Loucy (cell line): ENCODE data around the gene RAD51B.

Experiments
- H2AFZ ChIP-seq: fragments of 200-600 bp; sonication (generic); 2 replicates; pipeline ENCODE4 v1.6.0; 2016; ENCODE audit warnings: antibody characterized with exemption, mild to moderate bottlenecking, low read length, moderate library complexity
- H3F3A ChIP-seq: fragments of 200-600 bp; 2 replicates; pipeline ENCODE4 v1.6.0; 2016; ENCODE audit warnings: antibody characterized with exemption, low read depth, mild to moderate bottlenecking
- H3K27me3 ChIP-seq: fragments of 200-600 bp; sonication (generic); 2 replicates; pipeline ENCODE4 v1.6.1; 2014; ENCODE audit warnings: low read length, mild to moderate bottlenecking; ENCODE audit not compliant: insufficient read depth, poor library complexity, severe bottlenecking
- H3K36me3 ChIP-seq: fragments of 200-600 bp; sonication (generic); 2 replicates; pipeline ENCODE4 v1.6.1; 2016; ENCODE audit warnings: low read length; ENCODE audit not compliant: insufficient read depth
- H3K4me1 ChIP-seq: fragments of 200-600 bp; sonication (generic); 2 replicates; pipeline ENCODE4 v1.5.1; 2014; ENCODE audit warnings: low read length, mild to moderate bottlenecking; ENCODE audit not compliant: insufficient read depth, poor library complexity, severe bottlenecking
- H3K4me2 ChIP-seq: fragments of 200-600 bp; sonication (generic); 2 replicates; pipeline ENCODE4 v1.6.0; 2014; ENCODE audit warnings: antibody characterized with exemption, low read length, low read depth, mild to moderate bottlenecking; ENCODE audit not compliant: poor library complexity, severe bottlenecking
- H3K4me3 ChIP-seq: fragments of 200-600 bp; sonication (generic); 2 replicates; pipeline ENCODE4 v1.5.1; 2014; ENCODE audit warnings: low read length, mild to moderate bottlenecking, mixed read lengths; ENCODE audit not compliant: poor library complexity, severe bottlenecking
- H3K79me2 ChIP-seq: fragments of 200-600 bp; sonication (generic); 2 replicates; pipeline ENCODE4 v1.6.1; 2014; ENCODE audit warnings: low read length; ENCODE audit not compliant: insufficient read depth
- H3K9ac ChIP-seq: fragments of 200-600 bp; sonication (generic); 2 replicates; pipeline ENCODE4 v1.6.0; 2014; ENCODE audit warnings: mild to moderate bottlenecking, low read depth, low read length, moderate library complexity; ENCODE audit not compliant: poor library complexity, severe bottlenecking
- H3K9me2 ChIP-seq: fragments of 200-600 bp; sonication (generic); replicated peaks from 2 replicates; pipeline ENCODE4 v1.6.1; 2016; ENCODE audit warnings: low read depth, low read length, mixed read lengths
- H3K9me3 ChIP-seq: fragments of 200-600 bp; sonication (generic); 2 replicates; pipeline ENCODE4 v1.6.1; 2014; ENCODE audit warnings: mild to moderate bottlenecking, antibody characterized with exemption, low read length, low read depth; ENCODE audit not compliant: insufficient read depth
- H4K20me1 ChIP-seq: fragments of 200-600 bp; sonication (generic); 2 replicates; pipeline ENCODE4 v1.6.0; 2014; ENCODE audit warnings: antibody characterized with exemption, low read length, mild to moderate bottlenecking; ENCODE audit not compliant: insufficient read depth, poor library complexity, severe bottlenecking
- CTCF ChIP-seq: fragments of 200-600 bp; sonication (generic); conservative IDR thresholded peaks from 2 replicates; pipeline ENCODE4 v1.5.1; 2014; ENCODE audit warnings: mild to moderate bottlenecking, antibody characterized with exemption, low read length
- EZH2phosphoT487 ChIP-seq: fragments of 200-600 bp; IDR thresholded peaks from 2 replicates; pipeline ENCODE4 v1.6.1; 2018; ENCODE audit warnings: antibody characterized with exemption, mild to moderate bottlenecking, moderate library complexity, borderline replicate concordance

The RAD51B gene

GRCh38 chr14:68307790-68308168 is 488.2 kb downstream of the RAD51B start:
- H3K9me2 ChIP-seq: no peaks in the 10 kb centered on the region
- no peaks in the 10 kb centered on the region for H3K9me3 ChIP-seq
- H4K20me1 ChIP-seq: no peaks in the 10 kb centered on the region
- TF ChIP-seq CTCF (no peak), EZH2phosphoT487 (no peak)
- no peaks in the 10 kb centered on the region for H3K79me2 ChIP-seq
- no peak overlapping the region for H3K4me3 ChIP-seq
- H2AFZ ChIP-seq: no peak overlapping the region
- no peaks in the 10 kb centered on the region for H3K36me3 ChIP-seq
- H3K4me2 ChIP-seq: no peak overlapping the region
- 0 out of 2 replicates have a peak, but pooled peaks cover 3% of the 10 kb centered on the region for H3F3A ChIP-seq
- peaks cover 15% of the 10 kb centered on the region for H3K4me1 ChIP-seq
- no peak overlapping the region for H3K9ac ChIP-seq
- no peaks in the 10 kb centered on the region for H3K27me3 ChIP-seq

GRCh38 chr14:68308726-68309520 is 489.3 kb downstream of the RAD51B start:
- H3K79me2 ChIP-seq: no peaks in the 10 kb centered on the region
- no peaks in the 10 kb centered on the region for H3K9me3 ChIP-seq
- H4K20me1 ChIP-seq: no peaks in the 10 kb centered on the region
- H2AFZ ChIP-seq: no peak overlapping the region
- TF ChIP-seq CTCF (no peak), EZH2phosphoT487 (no peak)
- peaks cover 20% of the 10 kb centered on the region for H3K4me1 ChIP-seq
- H3F3A ChIP-seq: 0 out of 2 replicates have a peak, but pooled peaks cover 3% of the 10 kb centered on the region
- no peak overlapping the region for H3K4me3 ChIP-seq
- no peak overlapping the region for H3K9ac ChIP-seq
- no peak overlapping the region for H3K4me2 ChIP-seq
- no peaks in the 10 kb centered on the region for H3K36me3 ChIP-seq
- H3K27me3 ChIP-seq: no peaks in the 10 kb centered on the region
- no peaks in the 10 kb centered on the region for H3K9me2 ChIP-seq

- Histone ChIP-seq H3F3A (0 out of 2 replicates have a peak, but pooled peaks cover 3% of the 10 kb centered on the region), H3K9me3 (no peaks in the 10 kb centered on the region), H3K4me3 (no peak overlapping the region), H3K27me3 (no peaks in the 10 kb centered on the region), H4K20me1 (no peaks in the 10 kb centered on the region), H3K4me1 (peaks cover 26% of the 10 kb centered on the region), H3K9me2 (no peaks in the 10 kb centered on the region), H3K36me3 (no peaks in the 10 kb centered on the region), H3K79me2 (no peaks in the 10 kb centered on the region), H2AFZ (no peak overlapping the region), H3K9ac (no peak overlapping the region), H3K4me2 (no peak overlapping the region)
- TF ChIP-seq CTCF: no peak
- TF ChIP-seq EZH2phosphoT487: no peak
These were observed 490.0 kb downstream of the RAD51B start for GRCh38 chr14:68309616-68310015.
